HepG2 (cell line): Measurements from ENCODE around the gene CPNE4. TPM values are rescaled to one million over a fixed set of nuclear protein-coding genes. Genes with fewer than 3 reads are reported as not detected.

Experiments
- ATAC-seq: fragments of 200-7000 bp; cut with Tn5 transposase; 3 replicates; pipeline ENCODE4 v1.9.1; 2020; ENCODE audit warnings: mild to moderate bottlenecking, moderate library complexity
- BruUV-seq: library from RNA; stranded (reverse); fragments of 400-500 nt; replicated peaks from 2 replicates; lab custom pipeline; 2021; lab: Mats Ljungman, UMichigan
- CTCF ChIA-PET: fragments of 300-600 bp; formaldehyde crosslinking; extraction: SDS; loops from one replicate; lab custom pipeline; 2021; ENCODE audit warnings: low total read pairs, inconsistent platforms, low intra/inter-chr PET ratio; lab: Yijun Ruan, JAX
- POLR2A ChIA-PET: fragments of 350-600 bp; sonication (Branson Sonifier 250); formaldehyde crosslinking; loops from one replicate; lab custom pipeline; 2020; ENCODE audit warnings: antibody characterized with exemption, inconsistent platforms; lab: Yijun Ruan, JAX
- DNase-seq: peaks from one replicate; pipeline ENCODE4 v3.0.0-alpha.2; 2015; ENCODE audit warnings: low spot score
- FAIRE-seq: peaks from 3 replicates; lab custom pipeline; 2011; peaks lifted over from hg19 to GRCh38; lab: Jason Lieb, UNC
- H2AFZ ChIP-seq: one replicate; pipeline ENCODE4 v1.6.1; 2011; ENCODE audit warnings: low read length, inconsistent platforms
- H3K27ac ChIP-seq: fragments of 300-600 bp; 3 replicates; pipeline ENCODE4 v1.8.0; 2011; ENCODE audit warnings: mixed run types, mild to moderate bottlenecking, mixed read lengths, low read length, inconsistent platforms; ENCODE audit not compliant: insufficient read depth; ENCODE audit errors: extremely low read length
- H3K27me3 ChIP-seq, 2 experiments: fragments of 200-600 bp in 1 of 2; 2 replicates in 1 of 2; 3 replicates in 1 of 2; pipeline versions ENCODE4 v1.6.0 to v1.8.0; 2011; ENCODE audit warnings: low read length in 2 of 2, mild to moderate bottlenecking in 2 of 2, moderate library complexity in 2 of 2, inconsistent platforms in 1 of 2; ENCODE audit not compliant: insufficient read depth in 2 of 2, control insufficient read depth in 1 of 2
- H3K36me3 ChIP-seq, 2 experiments: fragments of 200-600 bp in 1 of 2; replicated peaks in 1 of 2; 2 replicates in 1 of 2; 3 replicates in 1 of 2; pipeline versions ENCODE4 v1.5.1 to v1.8.0; 2011; ENCODE audit warnings: low read length in 2 of 2, inconsistent platforms in 1 of 2; ENCODE audit not compliant: insufficient read depth in 2 of 2, control insufficient read depth in 1 of 2
- H3K4me1 ChIP-seq: 2 replicates; pipeline ENCODE4 v1.5.1; 2012; ENCODE audit warnings: low read length, inconsistent platforms; ENCODE audit not compliant: insufficient read depth
- H3K4me2 ChIP-seq: 2 replicates; pipeline ENCODE4 v1.6.0; 2011; ENCODE audit warnings: low read depth, low read length, inconsistent platforms
- H3K4me3 ChIP-seq, 3 experiments: fragments of 200-600 bp in 1 of 3; sonication (generic), shearing (Covaris generic) in 1 of 3; replicated peaks in 1 of 3; 2 replicates each; pipeline ENCODE4 v1.5.1; 2011 to 2016; ENCODE audit warnings: low read length in 3 of 3, inconsistent platforms in 2 of 3, low read depth in 2 of 3, mild to moderate bottlenecking in 2 of 3, control low read depth in 1 of 3, mixed read lengths in 1 of 3; ENCODE audit not compliant: insufficient read depth in 1 of 3
- H3K79me2 ChIP-seq: one replicate; pipeline ENCODE4 v1.6.1; 2011; ENCODE audit warnings: low read length, inconsistent platforms; ENCODE audit not compliant: insufficient read depth
- H3K9ac ChIP-seq: 2 replicates; pipeline ENCODE4 v1.6.0; 2011; ENCODE audit warnings: mild to moderate bottlenecking, low read depth, low read length, inconsistent platforms; ENCODE audit not compliant: insufficient read depth
- H3K9me3 ChIP-seq: 2 replicates; pipeline ENCODE4 v1.5.1; 2012; ENCODE audit warnings: mild to moderate bottlenecking, low read length
- H4K20me1 ChIP-seq: 2 replicates; pipeline ENCODE4 v1.6.0; 2011; ENCODE audit warnings: inconsistent platforms, mild to moderate bottlenecking, low read length, moderate library complexity; ENCODE audit not compliant: insufficient read depth
- MXI1 ChIP-seq: IDR thresholded peaks from 3 replicates; pipeline ENCODE4 v1.6.1; 2012; ENCODE audit warnings: low read depth, low read length, inconsistent platforms, borderline replicate concordance
- MZF1 ChIP-seq: sonication (generic); formaldehyde crosslinking; IDR thresholded peaks from 2 replicates; pipeline ENCODE4 v1.8.1; 2023; ENCODE audit warnings: mild to moderate bottlenecking, missing genetic modification reagents, borderline replicate concordance
- PHF8 ChIP-seq: sonication (generic); formaldehyde crosslinking; IDR thresholded peaks from 2 replicates; pipeline ENCODE4 v1.5.0; 2020; ENCODE audit warnings: missing genetic modification reagents
- SIX4 ChIP-seq: sonication (generic); formaldehyde crosslinking; IDR thresholded peaks from 2 replicates; pipeline ENCODE4 v1.4.0; 2020; ENCODE audit warnings: missing genetic modification reagents
- SYNCRIP ChIP-seq: fragments of 200-400 bp; formaldehyde crosslinking; IDR thresholded peaks from 2 replicates; pipeline ENCODE4 v1.6.1; 2018; ENCODE audit warnings: mild to moderate bottlenecking, low read depth, low read length; ENCODE audit not compliant: insufficient read depth
- TCF7 ChIP-seq: sonication (generic); IDR thresholded peaks from 2 replicates; pipeline ENCODE4 v1.6.1; 2016; ENCODE audit warnings: antibody characterized with exemption, low read depth
- ZBTB7B ChIP-seq: sonication (generic); formaldehyde crosslinking; IDR thresholded peaks from 2 replicates; pipeline ENCODE4 v1.4.0; 2020; ENCODE audit warnings: missing genetic modification reagents
- ZNF547 ChIP-seq: sonication (generic); formaldehyde crosslinking; IDR thresholded peaks from 2 replicates; pipeline ENCODE4 v1.5.1; 2020; ENCODE audit warnings: mild to moderate bottlenecking, missing genetic modification reagents
- ZNF614 ChIP-seq: IDR thresholded peaks from 2 replicates; pipeline ENCODE4 v1.6.1; 2018; ENCODE audit warnings: missing biosample characterization, missing genetic modification reagents, inconsistent platforms, borderline replicate concordance
- ZNF737 ChIP-seq: sonication (generic); formaldehyde crosslinking; IDR thresholded peaks from 2 replicates; pipeline ENCODE4 v1.5.0; 2020; ENCODE audit warnings: missing genetic modification reagents, mild to moderate bottlenecking, borderline replicate concordance
- WGBS: methylation state at CpG from one replicate; pipeline ENCODE4 v1.1.6; 2017; ENCODE audit warnings: low lambda C conversion rate; 5-methylcytosine and 5-hydroxymethylcytosine counted together
- in situ Hi-C: cut with HindIII; loops from 2 replicates; pipeline ENCODE4 v1.10.0; 2017; ENCODE audit warnings: low pct_unique_long_range_greater_than_20kb; ENCODE audit not compliant: extremely low pct_ligation_motif_present
- intact Hi-C: fragments of 100-400 bp; cut with micrococcal nuclease; formaldehyde crosslinking; loops from one replicate; pipeline ENCODE4 v1.10.0; 2022; ENCODE audit not compliant: unreplicated experiment
- polyA plus RNA-seq, 8 experiments: library from polyadenylated mRNA; depleted of rRNA in 3 of 8; stranded (reverse) in 7 of 8; unstranded in 1 of 8; fragments of >200 nt; fragmentation: Illumina TruSeq in 4 of 8; extraction: Trizol in 4 of 8; gene quantifications; 2 replicates each; pipeline versions ENCODE4 v1.2.1 to v1.2.3, GENCODE V29; 2011 to 2016; ENCODE audit warnings: low read depth in 4 of 8, missing spikeins in 1 of 8, mixed read lengths in 1 of 8; ENCODE audit not compliant: insufficient read depth in 1 of 8
- total RNA-seq, 5 experiments: library from RNA; depleted of rRNA; stranded (reverse); fragments of >200 nt; fragmentation: Illumina TruSeq; extraction: Trizol; gene quantifications; 2 replicates each; pipeline ENCODE4 v1.2.3, GENCODE V29; 2016; ENCODE audit warnings: low read depth in 1 of 5
- TF ChIP-seq, protein P1 (sequence below): sonication (generic); formaldehyde crosslinking; conservative IDR thresholded peaks from 2 replicates; pipeline ENCODE4 v1.8.0; 2022; ENCODE audit warnings: missing genetic modification reagents
- TF ChIP-seq, protein P2 (sequence below): sonication (generic); formaldehyde crosslinking; IDR thresholded peaks from 2 replicates; pipeline ENCODE4 v1.4.0; 2020; ENCODE audit warnings: missing genetic modification reagents
- TF ChIP-seq, protein P3 (sequence below): IDR thresholded peaks from 2 replicates; pipeline ENCODE4 v1.6.1; 2016; ENCODE audit warnings: low read depth, control low read depth
- TF ChIP-seq, protein P4 (sequence below): IDR thresholded peaks from 2 replicates; pipeline ENCODE4 v1.6.1; 2016; ENCODE audit warnings: control low read depth

CPNE4 gene
- total and polyA plus RNA-seq, 2 of the 13 experiments (the other 11 are each of a cell fraction or from before 2014, with no cell fraction given): not detected

DNA sequence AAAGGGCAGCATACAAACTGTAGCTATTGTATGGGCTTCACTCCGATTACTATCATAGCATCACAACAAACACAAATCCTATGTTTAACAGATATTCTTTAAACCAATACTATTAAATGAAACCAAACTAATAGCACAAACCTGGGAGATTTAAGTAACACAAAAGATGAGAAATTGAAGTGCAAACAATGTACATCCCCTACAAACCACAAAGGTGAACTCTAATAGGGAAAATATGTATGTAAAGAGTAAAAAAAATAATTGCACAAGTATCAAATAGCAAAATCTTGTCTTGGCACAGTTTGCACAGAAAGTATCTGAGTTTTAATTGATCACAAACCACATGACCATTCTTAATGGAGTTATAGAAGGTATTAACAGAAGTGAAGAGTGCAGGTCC, 138.5 kb downstream of the CPNE4 start:
- intact Hi-C loops: no loop called here

More for the DNA sequence above, 138.5 kb downstream of the CPNE4 start:
- no peaks in the 10 kb centered on the region for H3K27me3 ChIP-seq
- H4K20me1 ChIP-seq: no peaks in the 10 kb centered on the region
- no peak for DNase-seq
- no peaks in the 10 kb centered on the region for H3K4me1 ChIP-seq
- no peaks in the 10 kb centered on the region for H3K36me3 ChIP-seq
- no peak overlapping the region for H2AFZ ChIP-seq
- no peak overlapping the region for H3K27ac ChIP-seq
- POLR2A ChIA-PET: no interaction called here
- FAIRE-seq: no peak
- in situ Hi-C loops: no loop called here
- no peak overlapping the region for H3K9ac ChIP-seq
- no peak overlapping the region for H3K4me2 ChIP-seq
- H3K9me3 ChIP-seq: no peaks in the 10 kb centered on the region
- TF ChIP-seq MZF1 (CRISPR knock-in tag): no peak
- no peak for TF ChIP-seq ZNF614
- TF ChIP-seq SIX4 (CRISPR knock-in tag): no peak
- no peak for TF ChIP-seq ZNF737 (CRISPR knock-in tag)
- TF ChIP-seq, protein P1, sequence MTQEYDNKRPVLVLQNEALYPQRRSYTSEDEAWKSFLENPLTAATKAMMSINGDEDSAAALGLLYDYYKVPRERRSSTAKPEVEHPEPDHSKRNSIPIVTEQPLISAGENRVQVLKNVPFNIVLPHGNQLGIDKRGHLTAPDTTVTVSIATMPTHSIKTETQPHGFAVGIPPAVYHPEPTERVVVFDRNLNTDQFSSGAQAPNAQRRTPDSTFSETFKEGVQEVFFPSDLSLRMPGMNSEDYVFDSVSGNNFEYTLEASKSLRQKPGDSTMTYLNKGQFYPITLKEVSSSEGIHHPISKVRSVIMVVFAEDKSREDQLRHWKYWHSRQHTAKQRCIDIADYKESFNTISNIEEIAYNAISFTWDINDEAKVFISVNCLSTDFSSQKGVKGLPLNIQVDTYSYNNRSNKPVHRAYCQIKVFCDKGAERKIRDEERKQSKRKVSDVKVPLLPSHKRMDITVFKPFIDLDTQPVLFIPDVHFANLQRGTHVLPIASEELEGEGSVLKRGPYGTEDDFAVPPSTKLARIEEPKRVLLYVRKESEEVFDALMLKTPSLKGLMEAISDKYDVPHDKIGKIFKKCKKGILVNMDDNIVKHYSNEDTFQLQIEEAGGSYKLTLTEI (CRISPR knock-in tag): no peak
- TF ChIP-seq, protein P2, sequence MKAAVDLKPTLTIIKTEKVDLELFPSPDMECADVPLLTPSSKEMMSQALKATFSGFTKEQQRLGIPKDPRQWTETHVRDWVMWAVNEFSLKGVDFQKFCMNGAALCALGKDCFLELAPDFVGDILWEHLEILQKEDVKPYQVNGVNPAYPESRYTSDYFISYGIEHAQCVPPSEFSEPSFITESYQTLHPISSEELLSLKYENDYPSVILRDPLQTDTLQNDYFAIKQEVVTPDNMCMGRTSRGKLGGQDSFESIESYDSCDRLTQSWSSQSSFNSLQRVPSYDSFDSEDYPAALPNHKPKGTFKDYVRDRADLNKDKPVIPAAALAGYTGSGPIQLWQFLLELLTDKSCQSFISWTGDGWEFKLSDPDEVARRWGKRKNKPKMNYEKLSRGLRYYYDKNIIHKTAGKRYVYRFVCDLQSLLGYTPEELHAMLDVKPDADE (CRISPR knock-in tag): no peak
- TF ChIP-seq, protein P3, sequence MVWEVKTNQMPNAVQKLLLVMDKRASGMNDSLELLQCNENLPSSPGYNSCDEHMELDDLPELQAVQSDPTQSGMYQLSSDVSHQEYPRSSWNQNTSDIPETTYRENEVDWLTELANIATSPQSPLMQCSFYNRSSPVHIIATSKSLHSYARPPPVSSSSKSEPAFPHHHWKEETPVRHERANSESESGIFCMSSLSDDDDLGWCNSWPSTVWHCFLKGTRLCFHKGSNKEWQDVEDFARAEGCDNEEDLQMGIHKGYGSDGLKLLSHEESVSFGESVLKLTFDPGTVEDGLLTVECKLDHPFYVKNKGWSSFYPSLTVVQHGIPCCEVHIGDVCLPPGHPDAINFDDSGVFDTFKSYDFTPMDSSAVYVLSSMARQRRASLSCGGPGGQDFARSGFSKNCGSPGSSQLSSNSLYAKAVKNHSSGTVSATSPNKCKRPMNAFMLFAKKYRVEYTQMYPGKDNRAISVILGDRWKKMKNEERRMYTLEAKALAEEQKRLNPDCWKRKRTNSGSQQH (CRISPR knock-in tag): no peak
- TF ChIP-seq TCF7: no peak
- TF ChIP-seq PHF8 (CRISPR knock-in tag): no peak
- no peak for TF ChIP-seq ZBTB7B (CRISPR knock-in tag)
- TF ChIP-seq MXI1: no peak
- TF ChIP-seq, protein P4, sequence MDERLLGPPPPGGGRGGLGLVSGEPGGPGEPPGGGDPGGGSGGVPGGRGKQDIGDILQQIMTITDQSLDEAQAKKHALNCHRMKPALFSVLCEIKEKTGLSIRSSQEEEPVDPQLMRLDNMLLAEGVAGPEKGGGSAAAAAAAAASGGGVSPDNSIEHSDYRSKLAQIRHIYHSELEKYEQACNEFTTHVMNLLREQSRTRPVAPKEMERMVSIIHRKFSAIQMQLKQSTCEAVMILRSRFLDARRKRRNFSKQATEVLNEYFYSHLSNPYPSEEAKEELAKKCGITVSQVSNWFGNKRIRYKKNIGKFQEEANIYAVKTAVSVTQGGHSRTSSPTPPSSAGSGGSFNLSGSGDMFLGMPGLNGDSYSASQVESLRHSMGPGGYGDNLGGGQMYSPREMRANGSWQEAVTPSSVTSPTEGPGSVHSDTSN: no peak
- TF ChIP-seq ZNF547: no peak
- no peak for TF ChIP-seq SYNCRIP
- TF ChIP-seq, all 625 proteins: peak for 0
- H3K79me2 ChIP-seq: no peaks in the 10 kb centered on the region
- CTCF ChIA-PET: no interaction called here
- H3K4me3 ChIP-seq: no peak overlapping the region
- 0% methylated on average over 1 of the region's 1 CpG for WGBS
- ATAC-seq: no peak
- BruUV-seq: no TSS peak
